Measurements from ENCODE around the gene RYR2. TPM values are rescaled to one million over a fixed set of nuclear protein-coding genes. Genes with fewer than 3 reads are reported as not detected.

Gene RYR2
- total RNA-seq, 1 experiment from 2014 or later = 0.03 TPM

- ATAC-seq (no peak), DNase-seq (ENCODE audit: low read depth, low spot score) (no peak)
- ChIA-PET POLR2A (no interaction called here), CTCF (no interaction called here)
- in situ Hi-C loops (cut with HindIII; ENCODE audit: low pct_unique_long_range_greater_than_20kb, low sequenced_read_pairs) (no loop called here), intact Hi-C loops (cut with micrococcal nuclease; ENCODE audit: unreplicated experiment) (no loop called here)
- Histone ChIP-seq H3K36me3 (ENCODE audit: control insufficient read depth, insufficient read depth, low read length) (no peaks in the 10 kb centered on the region), H3K4me1 (ENCODE audit: control insufficient read depth, insufficient read depth, low read length) (no peaks in the 10 kb centered on the region), H3K4me3 (ENCODE audit: low read depth in 2 of 2, low read length in 2 of 2) (no peak overlapping the region), H3K9me3 (ENCODE audit: control insufficient read depth, insufficient read depth, low read depth, low read length) (no peaks in the 10 kb centered on the region), H3K27me3 (ENCODE audit: control insufficient read depth, insufficient read depth, low read length) (no peaks in the 10 kb centered on the region), H3K27ac (ENCODE audit: low read length) (no peak overlapping the region)
- no peak for TF ChIP-seq SIN3A (IDR thresholded peaks at IDR 0.05; ENCODE audit: borderline replicate concordance, insufficient read depth, low read depth, low read length)
- no peak for TF ChIP-seq REST (IDR thresholded peaks at IDR 0.05; ENCODE audit: insufficient read depth in 1 of 2, low read depth in 2 of 2, low read length in 1 of 2)
- no peak for TF ChIP-seq POLR2AphosphoS5 (IDR thresholded peaks at IDR 0.05; ENCODE audit: low read depth, low read length)
- no peak for TF ChIP-seq CTCF (IDR thresholded peaks at IDR 0.05)
- TF ChIP-seq TCF7L2 (IDR thresholded peaks at IDR 0.05; ENCODE audit: low read depth, low read length) = no peak
- no TSS peak for BruUV-seq (replicated peaks)
These were observed 642.3 kb downstream of the RYR2 start for GRCh38 chr1:237684236-237684635.

GRCh38 chr1:237685551-237685950 lies 643.6 kb downstream of the RYR2 start:
- DNase-seq (ENCODE audit: low read depth, low spot score) = no peak
- Histone ChIP-seq H3K27me3 (ENCODE audit: control insufficient read depth, insufficient read depth, low read length) (no peaks in the 10 kb centered on the region), H3K27ac (ENCODE audit: low read length) (no peak overlapping the region), H3K4me1 (ENCODE audit: control insufficient read depth, insufficient read depth, low read length) (no peaks in the 10 kb centered on the region), H3K9me3 (ENCODE audit: control insufficient read depth, insufficient read depth, low read depth, low read length) (no peaks in the 10 kb centered on the region), H3K4me3 (ENCODE audit: low read depth in 2 of 2, low read length in 2 of 2) (no peak overlapping the region), H3K36me3 (ENCODE audit: control insufficient read depth, insufficient read depth, low read length) (no peaks in the 10 kb centered on the region)
- ATAC-seq = no peak
- TF ChIP-seq POLR2AphosphoS5 (IDR thresholded peaks at IDR 0.05; ENCODE audit: low read depth, low read length) (no peak), CTCF (IDR thresholded peaks at IDR 0.05) (no peak), REST (IDR thresholded peaks at IDR 0.05; ENCODE audit: insufficient read depth in 1 of 2, low read depth in 2 of 2, low read length in 1 of 2) (no peak)
- POLR2A ChIA-PET = no interaction called here
- intact Hi-C loops (cut with micrococcal nuclease; ENCODE audit: unreplicated experiment) = no loop called here
- BruUV-seq (replicated peaks) = no TSS peak
- CTCF ChIA-PET = no interaction called here
- in situ Hi-C loops (cut with HindIII; ENCODE audit: low pct_unique_long_range_greater_than_20kb, low sequenced_read_pairs) = no loop called here

Data from Panc1 (cell line).